HS-5 (cell line): ENCODE results near the gene EPC2.
A peak's percentile ranks its signal among the peaks of the same experiment; 100 is the strongest.

ENCODE experiments used
- DNase-seq: peaks from one replicate; pipeline ENCODE4 v3.0.0-alpha.2; 2012; ENCODE audit warnings: low read depth

The EPC2 gene

GRCh38 chr2:148643998-148644882, at the start of gene EPC2:
EPC2 (plus strand) TSS chr2:148644751; CDS start chr2:148645018, 267 bp downstream.
- DNase-seq, result peak; percentile 36

- no peak for DNase-seq
Measured at GRCh38 chr2:148596018-148596417, 48.5 kb upstream of the EPC2 start.

- no peak for DNase-seq
Measured at GRCh38 chr2:148599109-148599991, 45.2 kb upstream of the EPC2 start.

GRCh38 chr2:148602885-148603561, 41.5 kb upstream of the EPC2 start:
- DNase-seq, result no peak

- DNase-seq, result no peak
Measured at GRCh38 chr2:148603562-148603920, 41.0 kb upstream of the EPC2 start.

- DNase-seq, result no peak
Measured at GRCh38 chr2:148604927-148605326, 39.6 kb upstream of the EPC2 start.

- no peak for DNase-seq
Measured at GRCh38 chr2:148607566-148607965, 37.0 kb upstream of the EPC2 start.

- no peak for DNase-seq
Measured at GRCh38 chr2:148613231-148614013, 31.1 kb upstream of the EPC2 start.

- DNase-seq, result no peak
Measured at GRCh38 chr2:148614014-148614321, 30.6 kb upstream of the EPC2 start.

- no peak for DNase-seq
Measured at GRCh38 chr2:148614322-148615049, 30.1 kb upstream of the EPC2 start.

- DNase-seq, result no peak
Measured at GRCh38 chr2:148615381-148615841, 29.1 kb upstream of the EPC2 start.

- no peak for DNase-seq
Measured at GRCh38 chr2:148616662-148617061, 27.9 kb upstream of the EPC2 start.

- no peak for DNase-seq
Measured at GRCh38 chr2:148617219-148617618, 27.3 kb upstream of the EPC2 start.

- DNase-seq, result no peak
Measured at GRCh38 chr2:148619560-148620195, 24.9 kb upstream of the EPC2 start.

GRCh38 chr2:148622366-148622765, 22.2 kb upstream of the EPC2 start:
- DNase-seq, result no peak

- DNase-seq, result no peak
Measured at GRCh38 chr2:148623086-148623485, 21.5 kb upstream of the EPC2 start.

- no peak for DNase-seq
Measured at GRCh38 chr2:148627224-148627623, 17.3 kb upstream of the EPC2 start.

GRCh38 chr2:148634749-148635148, 9.8 kb upstream of the EPC2 start:
- DNase-seq, result no peak

- no peak for DNase-seq
Measured at GRCh38 chr2:148638543-148638942, 6.0 kb upstream of the EPC2 start.

GRCh38 chr2:148640767-148641166, 3.8 kb upstream of the EPC2 start:
- no peak for DNase-seq
